ENCODE results near the gene ATG9B.

The ATG9B gene

GRCh38 chr7:151024435-151025056, at the start of gene ATG9B:
Gene ATG9B, minus strand, starts transcription at chr7:151024494. Its CDS starts 71 bp downstream, at chr7:151024423.
- TF ChIP-seq CTCF (IDR thresholded peaks at IDR 0.05; ENCODE audit: low read depth, low read length): no peak
- H3K4me3 ChIP-seq (replicated peaks in 1 of 2; ENCODE audit: low read depth in 2 of 2, low read length in 2 of 2): no peak within 1 kb of the TSS
- DNase-seq (ENCODE audit: low read depth in 2 of 2): no peak

- TF ChIP-seq CTCF (IDR thresholded peaks at IDR 0.05; ENCODE audit: low read depth, low read length): no peak
- DNase-seq (ENCODE audit: low read depth in 2 of 2): no peak
- H3K4me3 ChIP-seq (replicated peaks in 1 of 2; ENCODE audit: low read depth in 2 of 2, low read length in 2 of 2): no peak overlapping the region
These were observed 49.7 kb upstream of the ATG9B start for GRCh38 chr7:151073990-151074389.

- no peak for TF ChIP-seq CTCF (IDR thresholded peaks at IDR 0.05; ENCODE audit: low read depth, low read length)
- no peak for DNase-seq (ENCODE audit: low read depth in 2 of 2)
These were observed 47.0 kb upstream of the ATG9B start for GRCh38 chr7:151071032-151071866.

GRCh38 chr7:151070574-151070960, 46.3 kb upstream of the ATG9B start:
- TF ChIP-seq CTCF (IDR thresholded peaks at IDR 0.05; ENCODE audit: low read depth, low read length): no peak
- no peak for DNase-seq (ENCODE audit: low read depth in 2 of 2)

More at GRCh38 chr7:151071032-151071866, 47.0 kb upstream of the ATG9B start:
- no peak overlapping the region for H3K4me3 ChIP-seq (replicated peaks in 1 of 2; ENCODE audit: low read depth in 2 of 2, low read length in 2 of 2)

GRCh38 chr7:151069841-151070573, 45.7 kb upstream of the ATG9B start:
- DNase-seq (ENCODE audit: low read depth in 2 of 2): no peak
- H3K4me3 ChIP-seq (replicated peaks in 1 of 2; ENCODE audit: low read depth in 2 of 2, low read length in 2 of 2): no peak overlapping the region
- no peak for TF ChIP-seq CTCF (IDR thresholded peaks at IDR 0.05; ENCODE audit: low read depth, low read length)

More at GRCh38 chr7:151070574-151070960, 46.3 kb upstream of the ATG9B start:
- H3K4me3 ChIP-seq (replicated peaks in 1 of 2; ENCODE audit: low read depth in 2 of 2, low read length in 2 of 2): no peak overlapping the region

- no peak overlapping the region for H3K4me3 ChIP-seq (replicated peaks in 1 of 2; ENCODE audit: low read depth in 2 of 2, low read length in 2 of 2)
- no peak for TF ChIP-seq CTCF (IDR thresholded peaks at IDR 0.05; ENCODE audit: low read depth, low read length)
- DNase-seq (ENCODE audit: low read depth in 2 of 2): peak; percentile 47 to 69
These were observed 43.9 kb upstream of the ATG9B start for GRCh38 chr7:151068069-151068773.
